Right lobe of liver (tissue), 6 donors: Measurements from ENCODE around the gene POC1A. TPM values are rescaled to one million over a fixed set of nuclear protein-coding genes. Genes with fewer than 3 reads are reported as not detected.
"Not testable (repeated sequence)": the region's sequence is repeated elsewhere in the genome, so short reads cannot be mapped to it uniquely, and the experiment has no call there.

Source experiments
- ATAC-seq, 4 donors: fragments of 200-7000 bp; cut with Tn5 transposase; one replicate each; pipeline ENCODE4 v1.9.1; 2020; ENCODE audit warnings: mild to moderate bottlenecking in 4 of 4, moderate library complexity in 4 of 4
- DNase-seq, 3 donors: peaks; one replicate each; pipeline ENCODE4 v3.0.0-alpha.2; 2020
- H3K27ac ChIP-seq, 3 donors: fragments of 200-600 bp; one replicate each; pipeline ENCODE4 v1.8.0; 2022
- H3K27me3 ChIP-seq, 2 donors: fragments of 200-600 bp; one replicate each; pipeline ENCODE4 v1.8.0; 2022
- H3K36me3 ChIP-seq, 4 donors: fragments of 200-600 bp; sonication (generic) in 1 of 4; one replicate each; pipeline versions ENCODE4 v1.5.1 to v1.8.0; 2017 to 2022; ENCODE audit warnings: control low read depth in 1 of 4
- H3K4me1 ChIP-seq, 4 donors: fragments of 200-600 bp; sonication (generic) in 1 of 4; one replicate each; pipeline versions ENCODE4 v1.5.1 to v1.8.0; 2017 to 2022; ENCODE audit warnings: control low read depth in 1 of 4
- H3K4me3 ChIP-seq, 3 donors: fragments of 200-600 bp; one replicate each; pipeline ENCODE4 v1.8.0; 2022
- H3K9me3 ChIP-seq, 4 donors: fragments of 200-600 bp; sonication (generic) in 1 of 4; one replicate each; pipeline versions ENCODE4 v1.5.1 to v1.8.0; 2017 to 2022; ENCODE audit warnings: control low read depth in 1 of 4
- CTCF ChIP-seq, 4 donors: fragments of 200-600 bp in 3 of 4; fragments of 450-650 bp in 1 of 4; IDR thresholded peaks; one replicate each; pipeline versions ENCODE4 v1.5.1 to v1.8.0; 2016 to 2022; ENCODE audit warnings: antibody characterized with exemption in 4 of 4, mild to moderate bottlenecking in 2 of 4
- POLR2A ChIP-seq: fragments of 450-650 bp; IDR thresholded peaks from one replicate; pipeline ENCODE4 v1.6.1; 2017; ENCODE audit warnings: antibody characterized with exemption, mild to moderate bottlenecking
- WGBS: methylation state at CpG from one replicate; pipeline ENCODE4 v1.1.6; 2018; ENCODE audit warnings: low coverage, low lambda C conversion rate; ENCODE audit not compliant: insufficient coverage; ENCODE audit errors: missing lambda C conversion rate; 5-methylcytosine and 5-hydroxymethylcytosine counted together
- intact Hi-C, 2 donors: fragments of 100-400 bp; cut with DNase I; formaldehyde crosslinking; loops; one replicate each; pipeline versions ENCODE4 v1.11.2 to v1.14.1; 2022
- total RNA-seq, 6 experiments: library from RNA; depleted of rRNA in 2 of 6; stranded (reverse); fragments of >200 nt in 2 of 6; fragmentation: NEBNext Ultra II Directional in 3 of 6; extraction: Animal tissue kit (Norgen Biotek cat#: 25700) in 3 of 6; gene quantifications; one replicate each; pipeline versions ENCODE4 v1.1.0 to v1.2.4, GENCODE V29; 2016 to 2023
- donor health status: DM: no; HTN: yes; CAD: no.
- donor health status: DM: no; HTN: no; CAD: no.
- donor health status: DM: no; HTN: no; CAD: no.
- donor health status: DM: no; HTN: yes; CAD: no.
- donor health status: DM: no; HTN: yes; CAD: no.

Gene POC1A
- total RNA-seq, 6 experiments from 2014 or later: 2.0 to 4.3 (median 3.2) TPM

- Histone ChIP-seq H3K27ac (no peak overlapping the region), H3K27me3 (no peaks in the 10 kb centered on the region), H3K36me3 (no peaks in the 10 kb centered on the region), H3K4me1 (peaks cover 0 to 8% (median 0%) of the 10 kb centered on the region in 4 donors), H3K4me3 (no peak overlapping the region), H3K9me3 (no peaks in the 10 kb centered on the region)
- intact Hi-C loops: no loop called here
- WGBS: 60% methylated on average over 1 of the region's 6 CpGs
- DNase-seq: no peak
- TF ChIP-seq POLR2A: no peak
- TF ChIP-seq CTCF (IDR thresholded peaks at IDR 0.05): no peak
- no peak for ATAC-seq
Measured at GRCh38 chr3:52043750-52044149, 110.5 kb downstream of the POC1A start.

GRCh38 chr3:52043039-52043438 lies 111.2 kb downstream of the POC1A start:
- WGBS: 100% methylated on average over 1 of the region's 1 CpG
- H3K27ac ChIP-seq, ATAC-seq, DNase-seq, H3K27me3 ChIP-seq, H3K4me3 ChIP-seq, intact Hi-C loops, H3K4me1 ChIP-seq, H3K36me3 ChIP-seq, H3K9me3 ChIP-seq: not testable (repeated sequence)

GRCh38 chr3:52041118-52041731 lies 113.0 kb downstream of the POC1A start:
- WGBS: 72% methylated on average over 5 of the region's 10 CpGs
- no peaks in the 10 kb centered on the region for H3K9me3 ChIP-seq
- H3K27me3 ChIP-seq: no peaks in the 10 kb centered on the region
- no peak overlapping the region for H3K4me3 ChIP-seq
- no peak for DNase-seq
- intact Hi-C loops: no loop called here
- H3K36me3 ChIP-seq: no peaks in the 10 kb centered on the region
- no peak for TF ChIP-seq CTCF (IDR thresholded peaks at IDR 0.05)
- no peak for TF ChIP-seq POLR2A
- no peak overlapping the region for H3K27ac ChIP-seq
- ATAC-seq: no peak
- peaks cover 0 to 8% (median 0%) of the 10 kb centered on the region in 4 donors for H3K4me1 ChIP-seq

GRCh38 chr3:52040600-52040999 lies 113.6 kb downstream of the POC1A start:
- TF ChIP-seq CTCF (IDR thresholded peaks at IDR 0.05) (no peak), POLR2A (no peak)
- 80% methylated on average over 3 of the region's 8 CpGs for WGBS
- H3K4me1 ChIP-seq: peaks cover 0 to 8% (median 0%) of the 10 kb centered on the region in 4 donors
- H3K9me3 ChIP-seq: no peaks in the 10 kb centered on the region
- intact Hi-C loops: no loop called here
- no peaks in the 10 kb centered on the region for H3K27me3 ChIP-seq
- no peak overlapping the region for H3K4me3 ChIP-seq
- DNase-seq (no peak), ATAC-seq (no peak)
- H3K27ac ChIP-seq: no peak overlapping the region
- no peaks in the 10 kb centered on the region for H3K36me3 ChIP-seq

GRCh38 chr3:52039846-52040245 lies 114.4 kb downstream of the POC1A start:
- DNase-seq (peak; percentile 79 to 88 (median 86)), ATAC-seq (peak; percentile 77 to 93 (median 88))

More at GRCh38 chr3:52039846-52040245, 114.4 kb downstream of the POC1A start:
- 36% methylated on average over 8 of the region's 17 CpGs for WGBS
- peaks cover 0 to 8% (median 0%) of the 10 kb centered on the region in 4 donors for H3K4me1 ChIP-seq
- no peaks in the 10 kb centered on the region for H3K27me3 ChIP-seq
- no peaks in the 10 kb centered on the region for H3K9me3 ChIP-seq
- TF ChIP-seq POLR2A (no peak), CTCF (IDR thresholded peaks at IDR 0.05) (no peak)
- H3K27ac ChIP-seq: no peak overlapping the region
- intact Hi-C loops: no loop called here
- H3K4me3 ChIP-seq: no peak overlapping the region
- H3K36me3 ChIP-seq: no peaks in the 10 kb centered on the region
